Activated CD4-positive, alpha-beta T cell treated with anti-CD3 and anti-CD28 coated beads for 36 hours (primary cell): ENCODE results near the gene SP140. TPM values are rescaled to one million over a fixed set of nuclear protein-coding genes. Genes with fewer than 3 reads are reported as not detected.
"Not testable (repeated sequence)": the region's sequence is repeated elsewhere in the genome, so short reads cannot be mapped to it uniquely, and the experiment has no call there.

ENCODE experiments used
- ATAC-seq: fragments of 200-7000 bp; cut with Tn5 transposase; one replicate; pipeline ENCODE4 v1.10.0; 2021; ENCODE audit warnings: mild to moderate bottlenecking, moderate library complexity
- CTCF ChIA-PET: fragments of 350-600 bp; sonication (Branson Sonifier 250); formaldehyde crosslinking; loops from one replicate; lab custom pipeline; 2021; ENCODE audit warnings: antibody characterized with exemption; lab: Charles Lee
- POLR2A ChIA-PET: fragments of 350-600 bp; sonication (Branson Sonifier 250); formaldehyde crosslinking; loops from one replicate; lab custom pipeline; 2021; ENCODE audit warnings: antibody characterized with exemption, inconsistent platforms; lab: Charles Lee
- DNase-seq: peaks from one replicate; pipeline ENCODE4 v3.0.0-alpha.2; 2020
- H3K27ac Mint-ChIP-seq: one replicate; pipeline ENCODE4 v1.8.0; 2021; ENCODE audit warnings: mixed read lengths
- H3K27me3 Mint-ChIP-seq: one replicate; pipeline ENCODE4 v1.8.0; 2021; ENCODE audit warnings: mixed read lengths
- H3K36me3 Mint-ChIP-seq: one replicate; pipeline ENCODE4 v1.8.0; 2021; ENCODE audit warnings: low read depth, mixed read lengths
- H3K4me1 Mint-ChIP-seq: one replicate; pipeline ENCODE4 v1.8.0; 2021; ENCODE audit warnings: mixed read lengths
- H3K4me3 Mint-ChIP-seq: one replicate; pipeline ENCODE4 v1.8.0; 2021; ENCODE audit warnings: mild to moderate bottlenecking, moderate library complexity, mixed read lengths
- H3K9me3 Mint-ChIP-seq: one replicate; pipeline ENCODE4 v1.8.0; 2021; ENCODE audit warnings: low read depth, mixed read lengths
- intact Hi-C, 2 experiments: fragments of 100-400 bp; cut with DNase I in 1 of 2; cut with micrococcal nuclease in 1 of 2; formaldehyde crosslinking; loops; one replicate each; pipeline versions ENCODE4 v1.14.2 to v1.15.1; 2022 to 2024; cut with DNase I, micrococcal nuclease
- total RNA-seq, 2 experiments: library from RNA; stranded (reverse); gene quantifications; one replicate each; pipeline ENCODE4 v1.2.3, GENCODE V29; 2021

The SP140 gene
- total RNA-seq, 2 experiments from 2014 or later: 71.3 to 84.2 TPM

- ATAC-seq (no peak), DNase-seq (no peak)
- intact Hi-C loops: loop anchor here in 1 of 2 experiments (5.0 kb wide), 1 partner anchor 34 kb away; no protein-coding TSS in a partner anchor
- Mint-ChIP-seq H3K36me3 (peaks cover 49% of the 10 kb centered on the region), H3K27ac (no peak overlapping the region), H3K4me1 (peaks cover 16% of the 10 kb centered on the region), H3K4me3 (no peak overlapping the region), H3K27me3 (no peaks in the 10 kb centered on the region), H3K9me3 (peaks cover 5% of the 10 kb centered on the region)
- ChIA-PET POLR2A (no interaction called here), CTCF (interaction anchor here (0.7 kb wide), 1 partner anchor 615 kb away, joined by 3 read pairs; no protein-coding TSS in a partner anchor)
These were observed 60.5 kb downstream of the SP140 start for GRCh38 chr2:230286048-230286447.

DNA sequence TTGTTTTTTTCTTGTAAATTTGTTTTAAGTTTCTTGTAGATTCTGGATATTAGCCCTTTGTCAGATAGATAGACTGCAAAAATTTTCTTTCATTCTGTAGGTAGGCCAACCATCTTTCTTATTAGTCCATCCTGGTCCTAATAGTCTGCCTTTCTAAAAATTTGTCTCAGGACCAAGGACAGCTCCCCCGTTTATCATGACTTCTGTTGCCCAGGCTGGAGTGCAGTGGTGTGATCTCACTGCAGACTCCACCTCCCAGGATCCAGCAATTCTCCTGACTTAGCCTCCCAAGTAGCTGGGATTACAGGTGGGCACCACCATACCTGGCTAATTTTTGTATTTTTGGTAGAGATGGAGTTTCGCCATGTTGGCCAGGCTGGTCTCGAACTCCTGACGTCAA is 63.8 kb downstream of the SP140 start:
- H3K27ac Mint-ChIP-seq, H3K27me3 Mint-ChIP-seq, POLR2A ChIA-PET, CTCF ChIA-PET, H3K9me3 Mint-ChIP-seq, ATAC-seq, H3K4me3 Mint-ChIP-seq, DNase-seq: not testable (repeated sequence)
- intact Hi-C loops: loop anchor here in 1 of 2 experiments (5.0 kb wide), 1 partner anchor 37 kb away; no protein-coding TSS in a partner anchor
- Mint-ChIP-seq H3K4me1 (peaks cover 16% of the 10 kb centered on the region), H3K36me3 (peaks cover 67% of the 10 kb centered on the region)

GRCh38 chr2:230295192-230295591 is 69.7 kb downstream of the SP140 start:
- ChIA-PET POLR2A (no interaction called here), CTCF (no interaction called here)
- ATAC-seq (no peak), DNase-seq (no peak)
- Mint-ChIP-seq H3K4me3 (no peak overlapping the region), H3K27me3 (no peaks in the 10 kb centered on the region), H3K9me3 (peaks cover 7% of the 10 kb centered on the region), H3K4me1 (peaks cover 5% of the 10 kb centered on the region), H3K27ac (no peak overlapping the region), H3K36me3 (peaks cover 78% of the 10 kb centered on the region)
- intact Hi-C loops: no loop called here

- Mint-ChIP-seq H3K4me3 (no peak overlapping the region), H3K27me3 (no peaks in the 10 kb centered on the region), H3K36me3 (peaks cover 85% of the 10 kb centered on the region), H3K9me3 (peaks cover 14% of the 10 kb centered on the region), H3K27ac (no peak overlapping the region), H3K4me1 (peaks cover 5% of the 10 kb centered on the region)
- ATAC-seq (no peak), DNase-seq (no peak)
- ChIA-PET CTCF (no interaction called here), POLR2A (no interaction called here)
- intact Hi-C loops: no loop called here
These were observed 71.4 kb downstream of the SP140 start for GRCh38 chr2:230296917-230297316.

- intact Hi-C loops: no loop called here
- ChIA-PET POLR2A (no interaction called here), CTCF (no interaction called here)
- Mint-ChIP-seq H3K4me1 (peaks cover 5% of the 10 kb centered on the region), H3K27me3 (no peaks in the 10 kb centered on the region), H3K27ac (no peak overlapping the region), H3K9me3 (peaks cover 16% of the 10 kb centered on the region), H3K4me3 (no peak overlapping the region), H3K36me3 (peaks cover 69% of the 10 kb centered on the region)
- ATAC-seq: no peak
- no peak for DNase-seq
These were observed 74.1 kb downstream of the SP140 start for GRCh38 chr2:230299618-230300017.

DNA sequence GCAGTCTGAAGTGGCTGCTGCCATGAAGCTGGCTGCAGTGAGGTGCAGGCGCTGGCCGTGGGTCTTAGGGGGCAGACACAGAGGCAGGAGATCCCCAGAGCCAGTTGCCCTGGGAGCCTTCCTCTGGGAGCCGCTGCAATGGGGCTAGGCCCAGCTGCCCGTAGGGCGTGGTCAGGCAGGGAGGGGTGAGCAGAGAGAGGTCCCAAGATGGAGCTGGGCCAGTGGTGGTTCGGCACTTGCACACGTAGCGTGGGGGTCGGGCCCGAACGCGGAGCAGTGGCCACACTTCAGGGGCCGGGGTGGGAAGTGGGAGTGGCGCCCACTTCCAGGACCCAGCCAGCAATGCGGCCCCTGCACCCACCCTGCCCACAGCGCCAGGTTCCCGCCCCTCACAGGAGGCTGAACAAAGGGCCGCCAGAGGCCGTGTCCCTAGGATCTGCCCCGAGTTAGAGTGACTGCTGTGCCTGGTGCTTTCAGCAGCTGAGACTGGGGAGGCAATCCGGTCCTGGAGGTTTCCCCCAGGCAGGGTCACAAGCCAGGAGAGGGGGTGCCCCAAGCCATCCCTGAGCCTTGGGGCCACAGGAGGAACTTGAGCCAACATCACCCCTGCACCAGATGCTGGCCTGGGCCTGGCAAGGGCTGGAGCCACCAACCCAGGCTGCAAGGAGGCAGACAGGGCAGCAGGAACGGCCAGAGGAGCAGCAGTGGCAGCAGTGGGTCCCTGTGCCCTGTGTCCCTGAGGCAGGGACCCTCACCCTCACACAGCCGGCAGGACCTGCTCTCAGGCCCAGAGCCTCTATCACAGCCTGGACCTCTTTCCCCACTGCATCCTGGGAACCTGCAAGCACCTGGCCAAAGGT is 80.1 kb downstream of the SP140 start:
- ATAC-seq: no peak
- intact Hi-C loops: no loop called here
- Mint-ChIP-seq H3K9me3 (peaks cover 4% of the 10 kb centered on the region), H3K36me3 (peaks cover 30% of the 10 kb centered on the region), H3K27me3 (no peaks in the 10 kb centered on the region), H3K27ac (no peak overlapping the region), H3K4me3 (no peak overlapping the region), H3K4me1 (no peaks in the 10 kb centered on the region)
- ChIA-PET POLR2A (no interaction called here), CTCF (interaction anchor here (0.6 kb wide), 1 partner anchor 86 kb away, joined by 4 read pairs; the partner anchor contains the start of gene SP110)
- no peak for DNase-seq

GRCh38 chr2:230306474-230306873 is 80.9 kb downstream of the SP140 start:
- no peak for DNase-seq
- CTCF ChIA-PET: interaction anchor here (0.9 kb wide), 1 partner anchor 16 kb away, joined by 3 read pairs; no protein-coding TSS in a partner anchor
- intact Hi-C loops: no loop called here
- peaks cover 2% of the 10 kb centered on the region for H3K9me3 Mint-ChIP-seq
- ATAC-seq: no peak
- H3K4me1 Mint-ChIP-seq: no peaks in the 10 kb centered on the region
- H3K27me3 Mint-ChIP-seq: no peaks in the 10 kb centered on the region
- no peak overlapping the region for H3K4me3 Mint-ChIP-seq
- peaks cover 26% of the 10 kb centered on the region for H3K36me3 Mint-ChIP-seq
- POLR2A ChIA-PET: no interaction called here
- no peak overlapping the region for H3K27ac Mint-ChIP-seq

- Mint-ChIP-seq H3K4me3 (no peak overlapping the region), H3K27ac (no peak overlapping the region), H3K27me3 (no peaks in the 10 kb centered on the region), H3K36me3 (peaks cover 25% of the 10 kb centered on the region), H3K9me3 (peaks cover 2% of the 10 kb centered on the region), H3K4me1 (no peaks in the 10 kb centered on the region)
- no peak for DNase-seq
- ChIA-PET POLR2A (no interaction called here), CTCF (interaction anchor here (0.9 kb wide), 1 partner anchor 15 kb away, joined by 3 read pairs; no protein-coding TSS in a partner anchor)
- no peak for ATAC-seq
- intact Hi-C loops: no loop called here
These were observed 81.9 kb downstream of the SP140 start for GRCh38 chr2:230307485-230307884.

GRCh38 chr2:230308402-230309000 is 83.0 kb downstream of the SP140 start:
- Mint-ChIP-seq H3K27me3 (no peaks in the 10 kb centered on the region), H3K4me1 (no peaks in the 10 kb centered on the region), H3K27ac (no peak overlapping the region), H3K36me3 (peaks cover 29% of the 10 kb centered on the region), H3K4me3 (no peak overlapping the region), H3K9me3 (no peaks in the 10 kb centered on the region)
- intact Hi-C loops: no loop called here
- POLR2A ChIA-PET: no interaction called here
- ATAC-seq: no peak
- no peak for DNase-seq
- CTCF ChIA-PET: no interaction called here

DNA sequence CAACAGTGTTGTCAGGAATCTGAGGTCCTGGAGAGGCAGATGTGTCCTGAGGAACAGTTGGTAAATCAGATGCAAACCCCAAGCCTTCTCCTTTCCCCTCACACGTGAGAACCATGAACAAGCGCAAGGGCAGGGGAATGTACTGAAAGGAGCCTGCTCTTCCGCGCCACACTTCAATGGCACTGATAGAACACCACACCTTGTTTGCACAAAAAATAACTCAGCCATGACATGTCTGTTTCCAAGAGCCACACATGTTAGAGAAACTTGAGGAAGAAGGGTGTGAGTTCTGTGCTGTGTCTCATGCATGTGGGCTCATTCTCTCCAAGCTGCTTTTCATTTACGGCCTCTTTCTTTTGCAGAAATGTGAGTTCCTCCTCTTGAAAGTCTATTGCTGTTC is 85.3 kb downstream of the SP140 start:
- H3K4me1 Mint-ChIP-seq, H3K9me3 Mint-ChIP-seq, POLR2A ChIA-PET, CTCF ChIA-PET, H3K4me3 Mint-ChIP-seq, intact Hi-C loops, DNase-seq, ATAC-seq, H3K27me3 Mint-ChIP-seq, H3K27ac Mint-ChIP-seq: not testable (repeated sequence)
- peaks cover 33% of the 10 kb centered on the region for H3K36me3 Mint-ChIP-seq

- H3K36me3 Mint-ChIP-seq: peaks cover 33% of the 10 kb centered on the region
- CTCF ChIA-PET, ATAC-seq, H3K9me3 Mint-ChIP-seq, POLR2A ChIA-PET, H3K4me1 Mint-ChIP-seq, H3K27ac Mint-ChIP-seq, H3K4me3 Mint-ChIP-seq, intact Hi-C loops, H3K27me3 Mint-ChIP-seq, DNase-seq: not testable (repeated sequence)
These were observed 86.1 kb downstream of the SP140 start for GRCh38 chr2:230311634-230312033.
